GM13977 (cell line): ENCODE data around the gene PRICKLE2.

Experiments used
- DNase-seq: peaks from one replicate; pipeline ENCODE4 v3.0.0; 2012; ENCODE audit warnings: low spot score
- CTCF ChIP-seq: IDR thresholded peaks from 2 replicates; pipeline ENCODE4 v1.5.1; 2012; ENCODE audit warnings: mild to moderate bottlenecking, control low read depth; ENCODE audit not compliant: insufficient read depth; ENCODE audit errors: extremely low read depth, missing control alignments
- in situ Hi-C: fragments of 300-500 bp; cut with MboI; formaldehyde crosslinking; loops from one replicate; pipeline ENCODE4 v1.12.0; 2022; ENCODE audit warnings: low sequenced_read_pairs, low pct_unique_long_range_greater_than_20kb, mixed read lengths, inconsistent platforms; ENCODE audit not compliant: unreplicated experiment

Gene PRICKLE2

GRCh38 chr3:64059484-64060175, 165.6 kb downstream of the PRICKLE2 start:
- no peak for DNase-seq
- no peak for TF ChIP-seq CTCF
- in situ Hi-C loops, result no loop called here

GRCh38 chr3:64058566-64058965, 166.7 kb downstream of the PRICKLE2 start:
- in situ Hi-C loops, result no loop called here
- TF ChIP-seq CTCF, result no peak
- no peak for DNase-seq

- TF ChIP-seq CTCF, result no peak
- DNase-seq, result no peak
- in situ Hi-C loops, result no loop called here
These were observed 168.0 kb downstream of the PRICKLE2 start for GRCh38 chr3:64057231-64057630.

- DNase-seq, result no peak
- TF ChIP-seq CTCF, result no peak
- in situ Hi-C loops, result no loop called here
These were observed 168.6 kb downstream of the PRICKLE2 start for GRCh38 chr3:64056606-64057180.

- no peak for TF ChIP-seq CTCF
- DNase-seq, result no peak
- in situ Hi-C loops, result no loop called here
These were observed 170.2 kb downstream of the PRICKLE2 start for GRCh38 chr3:64055076-64055475.

- in situ Hi-C loops, result no loop called here
- no peak for TF ChIP-seq CTCF
- no peak for DNase-seq
These were observed 170.8 kb downstream of the PRICKLE2 start for GRCh38 chr3:64054488-64054887.

GRCh38 chr3:64053581-64053980, 171.7 kb downstream of the PRICKLE2 start:
- DNase-seq, result no peak
- no peak for TF ChIP-seq CTCF
- in situ Hi-C loops, result no loop called here
